Measurements from ENCODE around the gene ANKIB1. TPM values are rescaled to one million over a fixed set of nuclear protein-coding genes. Genes with fewer than 3 reads are reported as not detected.

Gene ANKIB1
- total and polyA plus RNA-seq, 2 experiments from 2014 or later = 8.8 to 35.3 TPM

- no peaks in the 10 kb centered on the region for H3K9me2 ChIP-seq (replicated peaks; ENCODE audit: insufficient read depth)
- TF ChIP-seq EZH2 (IDR thresholded peaks at IDR 0.05; ENCODE audit: borderline replicate concordance) = no peak
- TF ChIP-seq EZH2phosphoT487 (IDR thresholded peaks at IDR 0.05; ENCODE audit: low read depth, severe bottlenecking, unreplicated experiment) = no peak
- no peak for TF ChIP-seq CTCF (IDR thresholded peaks at IDR 0.05; ENCODE audit: poor library complexity)
- peaks cover 88% of the 10 kb centered on the region for H3K79me2 ChIP-seq
- 97% methylated on average over 4 of the region's 4 CpGs for WGBS (ENCODE audit: low lambda C conversion rate, missing lambda C conversion rate)
- H3K27ac ChIP-seq = no peak overlapping the region
- H3K9me3 ChIP-seq (ENCODE audit: low read depth) = peaks cover 6% of the 10 kb centered on the region
- no peak for DNase-seq (ENCODE audit: low spot score)
- H3K4me1 ChIP-seq (ENCODE audit: insufficient read depth) = no peaks in the 10 kb centered on the region
- H2AFZ ChIP-seq = no peak overlapping the region
- no peaks in the 10 kb centered on the region for H3K27me3 ChIP-seq
- no peaks in the 10 kb centered on the region for H4K20me1 ChIP-seq (ENCODE audit: insufficient read depth, poor library complexity, severe bottlenecking)
- H3K36me3 ChIP-seq (replicated peaks; ENCODE audit: insufficient read depth, low read depth) = no peaks in the 10 kb centered on the region
- H3K4me2 ChIP-seq = no peak overlapping the region
- H3K4me3 ChIP-seq = no peak overlapping the region
Observed at GRCh38 chr7:92259062-92259461, 13.3 kb downstream of the ANKIB1 start.

- no peaks in the 10 kb centered on the region for H3K4me1 ChIP-seq (ENCODE audit: insufficient read depth)
- H3K36me3 ChIP-seq (replicated peaks; ENCODE audit: insufficient read depth, low read depth) = no peaks in the 10 kb centered on the region
- H3K27ac ChIP-seq = no peak overlapping the region
- peaks cover 88% of the 10 kb centered on the region for H3K79me2 ChIP-seq
- no peaks in the 10 kb centered on the region for H4K20me1 ChIP-seq (ENCODE audit: insufficient read depth, poor library complexity, severe bottlenecking)
- no peaks in the 10 kb centered on the region for H3K27me3 ChIP-seq
- H3K9me3 ChIP-seq (ENCODE audit: low read depth) = peaks cover 6% of the 10 kb centered on the region
- 94% methylated on average over 2 of the region's 2 CpGs for WGBS (ENCODE audit: low lambda C conversion rate, missing lambda C conversion rate)
- TF ChIP-seq EZH2 (IDR thresholded peaks at IDR 0.05; ENCODE audit: borderline replicate concordance) = no peak
- no peak for TF ChIP-seq EZH2phosphoT487 (IDR thresholded peaks at IDR 0.05; ENCODE audit: low read depth, severe bottlenecking, unreplicated experiment)
- no peak for TF ChIP-seq CTCF (IDR thresholded peaks at IDR 0.05; ENCODE audit: poor library complexity)
- no peak overlapping the region for H3K4me3 ChIP-seq
- no peak overlapping the region for H3K4me2 ChIP-seq
- H3K9me2 ChIP-seq (replicated peaks; ENCODE audit: insufficient read depth) = no peaks in the 10 kb centered on the region
- no peak for DNase-seq (ENCODE audit: low spot score)
- H2AFZ ChIP-seq = no peak overlapping the region
Observed at GRCh38 chr7:92259610-92260247, 14.0 kb downstream of the ANKIB1 start.

DNA sequence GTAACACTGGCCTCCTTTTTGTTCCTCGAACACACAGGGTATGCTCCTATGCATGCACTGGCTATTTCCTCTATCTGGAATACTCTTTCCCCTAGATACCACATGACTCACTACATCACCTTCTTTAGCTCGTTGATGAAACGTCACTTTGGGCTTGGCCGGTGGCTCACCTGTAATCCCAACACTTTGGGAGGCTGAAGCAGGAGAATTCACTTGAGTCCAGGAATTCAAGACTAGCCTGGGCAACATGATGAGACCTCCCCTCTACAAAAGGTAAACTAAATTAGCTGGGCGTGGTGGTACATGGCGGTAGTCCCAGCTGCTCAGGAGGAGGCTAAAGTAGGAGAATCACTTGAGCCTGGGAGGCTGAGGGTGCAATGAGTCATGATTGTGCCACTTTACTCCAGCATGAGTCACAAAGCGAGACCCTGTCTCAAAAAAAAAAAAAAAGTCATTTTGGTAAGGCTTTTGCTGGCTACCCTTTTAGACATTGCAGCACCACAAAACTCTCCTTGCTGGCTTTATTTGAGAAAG is 14.5 kb downstream of the ANKIB1 start:
- TF ChIP-seq EZH2 (IDR thresholded peaks at IDR 0.05; ENCODE audit: borderline replicate concordance) (no peak), EZH2phosphoT487 (IDR thresholded peaks at IDR 0.05; ENCODE audit: low read depth, severe bottlenecking, unreplicated experiment) (no peak), CTCF (IDR thresholded peaks at IDR 0.05; ENCODE audit: poor library complexity) (no peak)

More for the DNA sequence above, 14.5 kb downstream of the ANKIB1 start:
- DNase-seq (ENCODE audit: low spot score) = no peak
- no peaks in the 10 kb centered on the region for H3K9me2 ChIP-seq (replicated peaks; ENCODE audit: insufficient read depth)
- no peaks in the 10 kb centered on the region for H3K4me1 ChIP-seq (ENCODE audit: insufficient read depth)
- 85% methylated on average over 7 of the region's 7 CpGs for WGBS (ENCODE audit: low lambda C conversion rate, missing lambda C conversion rate)
- H3K4me3 ChIP-seq = no peak overlapping the region
- H3K27ac ChIP-seq = no peak overlapping the region
- H3K36me3 ChIP-seq (replicated peaks; ENCODE audit: insufficient read depth, low read depth) = no peaks in the 10 kb centered on the region
- no peaks in the 10 kb centered on the region for H3K27me3 ChIP-seq
- peaks cover 88% of the 10 kb centered on the region for H3K79me2 ChIP-seq
- H3K4me2 ChIP-seq = no peak overlapping the region
- H3K9me3 ChIP-seq (ENCODE audit: low read depth) = peaks cover 6% of the 10 kb centered on the region
- no peak overlapping the region for H2AFZ ChIP-seq
- H4K20me1 ChIP-seq (ENCODE audit: insufficient read depth, poor library complexity, severe bottlenecking) = no peaks in the 10 kb centered on the region

All from hepatocyte (in vitro differentiated cells).